Measurements from ENCODE around the gene NLN.
"Not testable (repeated sequence)": the region's sequence is repeated elsewhere in the genome, so short reads cannot be mapped to it uniquely, and the experiment has no call there.

DNA sequence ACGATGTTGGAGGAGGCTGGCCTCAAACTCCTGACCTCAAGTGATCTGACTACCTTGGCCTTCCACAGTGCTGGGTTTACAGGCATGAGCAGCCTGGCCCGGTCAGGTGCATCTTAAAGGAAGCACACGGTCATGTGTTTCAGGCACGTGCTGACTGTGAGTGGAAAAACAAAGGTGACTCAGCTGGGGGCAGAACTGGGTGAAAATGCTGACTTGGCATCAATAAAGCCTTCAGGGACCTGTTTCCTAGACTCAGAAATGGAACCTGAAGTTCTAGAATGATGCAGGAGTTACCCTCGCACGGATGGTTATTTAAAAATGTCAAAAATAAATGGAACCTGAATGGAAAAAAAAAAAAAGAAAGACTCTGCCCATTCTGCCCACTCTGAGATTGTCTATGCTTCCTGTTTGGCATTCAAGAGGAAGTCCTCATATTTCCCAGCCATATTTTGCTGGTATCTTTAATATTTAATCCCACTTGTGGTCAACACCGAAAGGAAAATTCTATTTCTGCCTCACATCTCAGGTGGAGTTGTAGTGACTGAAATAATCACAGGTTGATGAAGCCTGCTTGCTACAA is 12.3 kb downstream of the NLN start:
- TF ChIP-seq, protein P1, sequence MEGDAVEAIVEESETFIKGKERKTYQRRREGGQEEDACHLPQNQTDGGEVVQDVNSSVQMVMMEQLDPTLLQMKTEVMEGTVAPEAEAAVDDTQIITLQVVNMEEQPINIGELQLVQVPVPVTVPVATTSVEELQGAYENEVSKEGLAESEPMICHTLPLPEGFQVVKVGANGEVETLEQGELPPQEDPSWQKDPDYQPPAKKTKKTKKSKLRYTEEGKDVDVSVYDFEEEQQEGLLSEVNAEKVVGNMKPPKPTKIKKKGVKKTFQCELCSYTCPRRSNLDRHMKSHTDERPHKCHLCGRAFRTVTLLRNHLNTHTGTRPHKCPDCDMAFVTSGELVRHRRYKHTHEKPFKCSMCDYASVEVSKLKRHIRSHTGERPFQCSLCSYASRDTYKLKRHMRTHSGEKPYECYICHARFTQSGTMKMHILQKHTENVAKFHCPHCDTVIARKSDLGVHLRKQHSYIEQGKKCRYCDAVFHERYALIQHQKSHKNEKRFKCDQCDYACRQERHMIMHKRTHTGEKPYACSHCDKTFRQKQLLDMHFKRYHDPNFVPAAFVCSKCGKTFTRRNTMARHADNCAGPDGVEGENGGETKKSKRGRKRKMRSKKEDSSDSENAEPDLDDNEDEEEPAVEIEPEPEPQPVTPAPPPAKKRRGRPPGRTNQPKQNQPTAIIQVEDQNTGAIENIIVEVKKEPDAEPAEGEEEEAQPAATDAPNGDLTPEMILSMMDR (IDR thresholded peaks at IDR 0.05), result not testable (repeated sequence)
- not testable (repeated sequence) for TF ChIP-seq POLR2AphosphoS5, EP300 (IDR thresholded peaks at IDR 0.05)
